GM18519 (cell line): Measurements from ENCODE around the gene CAMK1G.

Experiments used
- ATAC-seq: cut with Tn5 transposase; IDR thresholded peaks from one replicate; pipeline ENCODE4 v1.9.1; 2021; ENCODE audit warnings: mild to moderate bottlenecking, moderate library complexity; ENCODE audit not compliant: unreplicated experiment, low FRiP score

Gene CAMK1G

GRCh38 chr1:209653915-209654351 is 70.4 kb downstream of the CAMK1G start:
- no peak for ATAC-seq

- ATAC-seq = no peak
These were observed 72.1 kb downstream of the CAMK1G start for GRCh38 chr1:209655411-209656231.

GRCh38 chr1:209657140-209657879 is 73.8 kb downstream of the CAMK1G start:
- ATAC-seq = no peak

- no peak for ATAC-seq
These were observed 74.4 kb downstream of the CAMK1G start for GRCh38 chr1:209657918-209658317.

- peak; percentile 75 for ATAC-seq
These were observed 76.4 kb downstream of the CAMK1G start for GRCh38 chr1:209659909-209660308.

GRCh38 chr1:209661071-209661470 is 77.6 kb downstream of the CAMK1G start:
- no peak for ATAC-seq

GRCh38 chr1:209662879-209663327 is 79.4 kb downstream of the CAMK1G start:
- no peak for ATAC-seq
